MM.1S (cell line): ENCODE measurements around the gene BIRC5.

ENCODE experiments used
- CTCF ChIP-seq: fragments of 300-600 bp; sonication (generic); IDR thresholded peaks from 2 replicates; pipeline ENCODE4 v1.5.1; 2016; ENCODE audit warnings: antibody characterized with exemption, low read length, mixed read lengths
- EZH2 ChIP-seq: fragments of 300-600 bp; sonication (generic); optimal IDR thresholded peaks from 2 replicates; pipeline ENCODE3; 2017; ENCODE audit warnings: low read depth, mild to moderate bottlenecking, antibody characterized with exemption, low read length, mixed read lengths
- EZH2phosphoT487 ChIP-seq: fragments of 300-600 bp; sonication (generic); IDR thresholded peaks from 2 replicates; pipeline ENCODE4 v1.6.1; 2018; ENCODE audit warnings: antibody characterized with exemption, low read length

GRCh38 chr17:78252111-78252634 is 38.1 kb downstream of the BIRC5 start:
- TF ChIP-seq EZH2 (no peak), CTCF (no peak), EZH2phosphoT487 (no peak)
